Lower leg skin (tissue), 3 donors: ENCODE measurements around the gene AKIRIN1.

Experiments used
- POLR2A ChIP-seq, 2 donors: fragments of 450-650 bp; IDR thresholded peaks; one replicate each; pipeline ENCODE4 v1.6.1; 2016 to 2017; ENCODE audit warnings: antibody characterized with exemption in 2 of 2, mild to moderate bottlenecking in 1 of 2, moderate library complexity in 1 of 2
- TF ChIP-seq, protein P1 (sequence below), 3 donors: fragments of 450-650 bp; IDR thresholded peaks; one replicate each; pipeline ENCODE4 v1.5.1; 2016; ENCODE audit warnings: antibody characterized with exemption in 3 of 3, mild to moderate bottlenecking in 3 of 3, moderate library complexity in 2 of 3

DNA sequence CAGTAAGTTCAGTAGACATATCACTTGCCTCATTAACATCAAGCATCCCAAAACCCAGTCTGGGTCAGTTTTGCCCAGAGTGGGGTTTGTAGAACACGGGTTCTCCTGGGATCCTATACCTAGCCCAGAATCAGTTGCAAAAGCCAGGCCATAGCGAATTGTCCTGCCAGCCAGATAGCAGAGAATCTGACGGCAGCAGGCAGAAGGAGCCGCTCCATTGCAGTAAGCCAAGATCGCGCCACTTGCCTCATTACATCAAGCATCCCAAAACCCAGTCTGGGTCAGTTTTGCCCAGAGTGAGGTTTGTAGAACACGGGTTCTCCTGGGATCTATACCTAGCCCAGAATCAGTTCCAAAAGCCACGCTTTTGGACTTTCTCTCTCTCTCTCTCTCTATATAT, 54.2 kb downstream of the AKIRIN1 start:
- TF ChIP-seq POLR2A (IDR thresholded peaks at IDR 0.05): no peak
- TF ChIP-seq, protein P1, sequence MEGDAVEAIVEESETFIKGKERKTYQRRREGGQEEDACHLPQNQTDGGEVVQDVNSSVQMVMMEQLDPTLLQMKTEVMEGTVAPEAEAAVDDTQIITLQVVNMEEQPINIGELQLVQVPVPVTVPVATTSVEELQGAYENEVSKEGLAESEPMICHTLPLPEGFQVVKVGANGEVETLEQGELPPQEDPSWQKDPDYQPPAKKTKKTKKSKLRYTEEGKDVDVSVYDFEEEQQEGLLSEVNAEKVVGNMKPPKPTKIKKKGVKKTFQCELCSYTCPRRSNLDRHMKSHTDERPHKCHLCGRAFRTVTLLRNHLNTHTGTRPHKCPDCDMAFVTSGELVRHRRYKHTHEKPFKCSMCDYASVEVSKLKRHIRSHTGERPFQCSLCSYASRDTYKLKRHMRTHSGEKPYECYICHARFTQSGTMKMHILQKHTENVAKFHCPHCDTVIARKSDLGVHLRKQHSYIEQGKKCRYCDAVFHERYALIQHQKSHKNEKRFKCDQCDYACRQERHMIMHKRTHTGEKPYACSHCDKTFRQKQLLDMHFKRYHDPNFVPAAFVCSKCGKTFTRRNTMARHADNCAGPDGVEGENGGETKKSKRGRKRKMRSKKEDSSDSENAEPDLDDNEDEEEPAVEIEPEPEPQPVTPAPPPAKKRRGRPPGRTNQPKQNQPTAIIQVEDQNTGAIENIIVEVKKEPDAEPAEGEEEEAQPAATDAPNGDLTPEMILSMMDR (IDR thresholded peaks at IDR 0.05): no peak
